Activated CD4-positive, alpha-beta T cell treated with anti-CD3 and anti-CD28 coated beads, Interleukin-2, Interleukin-6, amounts not matched to agents 100 ng/mL and 50 ng/mL, durations not matched to agents 16 hours and 8 hours (primary cell): ENCODE data around the gene QSOX1.
"Not testable (repeated sequence)": the region's sequence is repeated elsewhere in the genome, so short reads cannot be mapped to it uniquely, and the experiment has no call there.

Source experiments
- DNase-seq: peaks from one replicate; pipeline ENCODE4 v3.0.0-alpha.2; 2020

The QSOX1 gene

GRCh38 chr1:180193141-180194047 lies 38.7 kb downstream of the QSOX1 start:
- DNase-seq = no peak

DNA sequence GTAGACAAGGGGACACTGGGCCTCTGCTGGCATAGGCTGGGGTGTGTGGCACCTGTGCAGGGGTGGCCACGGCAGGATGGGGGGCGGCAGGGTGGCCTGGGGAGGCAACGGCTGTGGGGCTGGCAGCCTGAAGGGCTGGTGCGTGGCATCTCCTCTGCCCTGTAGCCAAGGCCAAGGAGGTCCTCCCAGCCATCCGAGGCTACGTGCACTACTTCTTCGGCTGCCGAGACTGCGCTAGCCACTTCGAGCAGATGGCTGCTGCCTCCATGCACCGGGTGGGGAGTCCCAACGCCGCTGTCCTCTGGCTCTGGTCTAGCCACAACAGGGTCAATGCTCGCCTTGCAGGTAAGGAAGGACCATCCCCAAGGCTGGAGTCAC lies 39.4 kb downstream of the QSOX1 start:
- no peak for DNase-seq

GRCh38 chr1:180194546-180195207 lies 40.0 kb downstream of the QSOX1 start:
- DNase-seq = no peak

- DNase-seq = no peak
Measured at GRCh38 chr1:180195401-180195800, 40.7 kb downstream of the QSOX1 start.

DNA sequence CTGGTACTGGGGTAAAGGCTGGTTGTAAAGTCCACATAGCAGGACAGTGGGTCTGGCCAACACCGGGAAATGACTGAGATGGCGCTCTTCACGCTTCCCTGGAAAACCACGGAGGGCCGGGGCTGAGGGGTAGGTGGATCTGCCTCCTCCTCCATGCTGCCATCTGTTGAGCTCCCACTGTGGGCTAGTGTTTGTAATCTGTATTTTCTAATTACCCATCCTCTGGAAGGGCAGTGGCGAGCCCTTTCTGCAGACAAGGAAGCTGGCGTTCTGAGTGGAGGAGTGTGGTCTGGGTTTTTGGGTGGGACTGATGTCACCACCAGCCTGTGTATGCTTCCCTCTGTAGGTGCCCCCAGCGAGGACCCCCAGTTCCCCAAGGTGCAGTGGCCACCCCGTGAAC lies 41.2 kb downstream of the QSOX1 start:
- DNase-seq = no peak

DNA sequence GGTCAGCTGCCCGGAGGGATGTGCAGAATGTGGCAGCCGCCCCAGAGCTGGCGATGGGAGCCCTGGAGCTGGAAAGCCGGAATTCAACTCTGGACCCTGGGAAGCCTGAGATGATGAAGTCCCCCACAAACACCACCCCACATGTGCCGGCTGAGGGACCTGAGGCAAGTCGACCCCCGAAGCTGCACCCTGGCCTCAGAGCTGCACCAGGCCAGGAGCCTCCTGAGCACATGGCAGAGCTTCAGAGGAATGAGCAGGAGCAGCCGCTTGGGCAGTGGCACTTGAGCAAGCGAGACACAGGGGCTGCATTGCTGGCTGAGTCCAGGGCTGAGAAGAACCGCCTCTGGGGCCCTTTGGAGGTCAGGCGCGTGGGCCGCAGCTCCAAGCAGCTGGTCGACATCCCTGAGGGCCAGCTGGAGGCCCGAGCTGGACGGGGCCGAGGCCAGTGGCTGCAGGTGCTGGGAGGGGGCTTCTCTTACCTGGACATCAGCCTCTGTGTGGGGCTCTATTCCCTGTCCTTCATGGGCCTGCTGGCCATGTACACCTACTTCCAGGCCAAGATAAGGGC lies 41.9 kb downstream of the QSOX1 start:
- DNase-seq = no peak

DNA sequence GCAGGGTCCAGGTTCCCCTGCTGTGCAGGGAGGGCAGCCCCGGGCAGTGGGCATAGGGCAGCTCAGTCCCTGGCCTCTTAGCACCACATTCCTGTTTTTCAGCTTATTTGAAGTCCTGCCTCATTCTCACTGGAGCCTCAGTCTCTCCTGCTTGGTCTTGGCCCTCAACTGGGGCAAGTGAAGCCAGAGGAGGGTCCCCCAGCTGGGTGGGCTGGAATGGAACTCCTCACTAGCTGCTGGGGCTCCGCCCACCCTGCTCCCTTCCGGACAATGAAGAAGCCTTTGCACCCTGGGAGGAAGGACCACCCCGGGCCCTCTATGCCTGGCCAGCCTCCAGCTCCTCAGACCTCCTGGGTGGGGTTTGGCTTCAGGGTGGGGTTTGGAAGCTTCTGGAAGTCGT lies 42.6 kb downstream of the QSOX1 start:
- no peak for DNase-seq

DNA sequence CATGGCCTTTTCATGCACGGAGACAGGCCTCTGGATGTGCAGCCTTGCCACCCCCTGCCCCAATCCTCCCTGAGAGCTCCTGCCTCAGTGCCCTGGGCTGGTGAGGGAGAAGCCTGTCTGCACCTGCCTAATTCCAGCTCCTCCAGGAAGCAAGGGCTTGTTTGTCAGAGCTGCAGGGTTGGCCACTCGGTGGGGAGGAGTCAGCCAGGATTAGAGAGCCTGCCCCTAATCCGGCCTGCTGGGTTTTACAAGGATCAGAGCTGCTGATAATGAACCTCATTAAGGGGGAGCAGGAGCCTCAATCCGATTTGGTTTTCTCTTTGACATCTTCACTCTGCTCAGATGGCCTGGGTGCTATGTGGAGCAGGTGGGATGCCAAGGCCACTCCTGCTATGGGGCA lies 43.5 kb downstream of the QSOX1 start:
- DNase-seq = no peak

DNA sequence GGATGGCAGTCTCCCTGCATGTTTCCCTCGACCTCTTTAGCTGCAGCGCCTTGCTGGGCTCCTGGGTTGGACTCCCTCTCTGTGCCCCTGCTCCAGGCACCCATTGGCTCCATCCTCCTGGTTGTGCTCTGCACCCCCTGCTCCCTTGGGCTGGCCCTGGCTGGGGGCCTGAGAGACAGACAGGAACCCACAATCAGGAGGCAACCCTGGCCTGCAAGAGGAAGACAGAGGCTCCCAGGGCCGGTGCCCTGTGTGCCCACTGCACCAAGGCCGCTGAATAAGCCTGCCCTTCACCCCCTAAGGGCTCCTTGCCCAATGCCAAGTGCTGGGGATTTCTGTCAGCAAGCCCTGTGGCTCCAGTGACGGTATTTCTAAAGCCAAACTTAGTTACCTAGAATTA lies 43.9 kb downstream of the QSOX1 start:
- no peak for DNase-seq

GRCh38 chr1:180199018-180199417 lies 44.3 kb downstream of the QSOX1 start:
- no peak for DNase-seq

GRCh38 chr1:180201451-180202200 lies 47.0 kb downstream of the QSOX1 start:
- DNase-seq = no peak

- DNase-seq = not testable (repeated sequence)
Measured at GRCh38 chr1:180202588-180202987, 47.9 kb downstream of the QSOX1 start.

GRCh38 chr1:180204231-180204630 lies 49.6 kb downstream of the QSOX1 start:
- no peak for DNase-seq

DNA sequence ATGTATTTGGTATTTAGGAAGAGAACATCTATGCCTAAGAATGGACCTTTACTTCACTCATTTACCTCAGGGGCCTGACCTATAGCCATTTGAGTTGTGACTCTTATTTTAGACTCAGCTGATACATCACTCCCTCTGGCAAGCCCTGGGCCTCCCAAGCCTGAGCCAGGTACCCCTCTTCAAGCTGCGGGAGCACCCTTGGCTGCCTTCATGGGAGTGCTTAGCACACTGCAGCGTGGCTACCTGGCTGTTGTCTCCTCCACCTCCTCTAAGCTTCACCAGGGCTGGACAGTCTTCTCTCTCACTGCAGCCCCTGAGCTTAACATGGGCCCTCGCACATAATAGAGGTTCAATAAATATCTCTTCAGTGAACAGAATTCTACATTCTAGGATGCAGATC lies 51.9 kb downstream of the QSOX1 start:
- no peak for DNase-seq

- DNase-seq = no peak
Measured at GRCh38 chr1:180208264-180208663, 53.6 kb downstream of the QSOX1 start.

DNA sequence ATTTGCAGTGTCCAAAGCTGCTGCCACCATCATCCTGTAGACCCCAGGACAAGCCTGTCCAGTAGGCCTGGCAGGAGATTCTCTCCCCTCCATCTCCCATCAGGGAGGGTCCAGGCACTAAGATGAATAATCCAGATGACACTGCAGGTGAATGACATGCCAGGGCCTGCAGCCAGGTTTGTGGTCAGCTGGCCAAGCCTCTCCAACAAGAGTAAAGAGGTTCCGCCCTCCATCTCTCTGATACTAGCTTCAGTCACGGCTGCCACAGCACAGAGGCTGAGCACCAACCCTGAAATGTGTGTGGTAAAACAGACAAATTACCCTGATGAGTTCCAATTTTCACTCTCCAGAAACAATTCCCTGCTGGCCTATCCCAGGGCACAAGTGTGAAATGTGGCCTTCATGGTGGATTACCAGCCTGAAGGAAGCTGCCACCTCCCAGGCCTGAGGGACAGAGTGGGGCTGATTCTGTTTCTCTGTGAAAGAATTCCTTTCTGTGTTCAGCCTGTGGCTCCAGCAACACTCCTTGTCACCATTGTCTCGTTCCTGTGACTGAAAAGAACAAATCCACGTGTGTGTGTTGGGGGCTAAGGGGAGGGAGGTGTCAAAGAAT lies 55.4 kb downstream of the QSOX1 start:
- no peak for DNase-seq

- no peak for DNase-seq
Measured at GRCh38 chr1:180211156-180211859, 56.6 kb downstream of the QSOX1 start.

DNA sequence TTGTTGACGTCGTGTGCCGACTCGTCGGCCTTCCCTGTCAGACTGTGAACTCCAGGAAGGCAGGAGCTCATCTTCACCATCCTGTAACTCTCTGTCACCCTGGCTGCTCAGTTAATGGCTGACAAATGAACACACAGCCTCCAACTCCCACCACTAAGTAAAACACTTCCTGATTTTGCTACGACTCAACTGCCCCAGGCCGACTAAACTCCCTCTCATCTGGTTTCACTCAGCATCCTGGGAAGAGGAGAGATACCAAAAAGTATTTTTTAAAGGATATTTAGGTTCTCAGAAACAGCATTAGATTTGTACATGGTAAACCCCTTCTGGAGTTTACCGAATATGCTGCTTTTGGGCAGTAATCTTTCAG lies 57.2 kb downstream of the QSOX1 start:
- DNase-seq = no peak

DNA sequence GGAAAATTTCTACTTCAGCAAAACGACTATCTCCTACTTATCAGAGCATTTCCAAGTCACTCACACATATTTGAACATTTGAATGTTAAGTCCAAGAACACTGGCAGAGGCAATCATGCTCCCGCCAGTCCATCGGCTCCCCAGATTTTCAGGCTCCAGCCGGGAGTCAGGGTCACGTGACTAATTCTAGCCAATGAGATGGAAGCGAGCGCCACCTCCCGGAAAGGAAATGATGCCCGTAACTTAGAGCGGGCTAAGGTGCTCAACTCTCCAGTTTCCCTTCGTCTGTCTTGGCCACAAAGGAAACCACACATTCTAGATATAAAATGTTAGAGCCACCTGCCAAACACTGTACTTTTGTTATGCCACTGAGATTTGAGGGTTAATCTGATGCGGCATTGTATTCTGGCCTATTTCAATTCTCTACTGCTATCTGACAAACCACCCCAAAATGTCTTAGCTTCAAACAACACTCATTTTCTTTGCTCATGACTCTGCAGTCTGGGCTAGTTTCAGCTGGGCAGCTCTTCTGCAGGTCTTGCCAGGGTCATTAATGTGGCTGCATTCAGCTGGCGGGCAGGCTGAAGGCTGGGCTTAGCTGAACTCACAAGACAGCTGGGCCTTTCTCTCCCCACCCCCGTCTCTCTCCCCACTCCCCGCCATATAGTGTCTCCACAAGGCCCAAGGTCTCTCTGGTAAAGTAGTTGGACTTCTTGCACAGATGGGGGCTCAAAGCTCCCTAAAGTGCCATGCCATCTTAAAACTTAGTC lies 58.9 kb downstream of the QSOX1 start:
- peak; percentile 85 for DNase-seq

- no peak for DNase-seq
Measured at GRCh38 chr1:180215856-180216625, 61.4 kb downstream of the QSOX1 start.

DNA sequence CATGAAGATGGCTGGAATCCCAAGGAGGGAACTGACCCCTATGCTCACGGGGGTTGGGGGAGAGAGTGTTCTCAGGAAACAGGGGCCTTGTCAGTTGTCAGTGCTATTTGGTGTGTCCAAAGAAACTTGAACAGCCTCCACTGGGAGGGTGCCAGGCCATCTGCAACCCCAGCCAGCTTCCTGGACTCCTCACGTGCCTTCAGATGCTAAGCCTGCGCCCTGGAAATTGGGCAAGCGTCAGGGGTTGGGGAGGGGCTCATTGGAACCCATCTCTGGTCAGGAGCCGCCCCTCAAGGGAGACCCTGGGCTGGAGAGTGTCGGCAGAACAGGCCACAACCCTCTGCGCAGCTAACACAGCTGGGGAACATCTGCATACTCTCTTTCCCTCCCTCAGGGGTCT lies 62.3 kb downstream of the QSOX1 start:
- DNase-seq = no peak
